ENCODE measurements around the gene UGT2B10. TPM values are rescaled to one million over a fixed set of nuclear protein-coding genes. Genes with fewer than 3 reads are reported as not detected.
A peak's percentile ranks its signal among the peaks of the same experiment; 100 is the strongest.

The UGT2B10 gene
- total and polyA plus RNA-seq, 2 of the 13 experiments (the other 11 are each of a cell fraction or from before 2014, with no cell fraction given), result 107 to 148 TPM

- TF ChIP-seq ZNF513 (CRISPR knock-in tag; conservative IDR thresholded peaks at IDR 0.05) (no peak), ZNF18 (CRISPR knock-in tag; IDR thresholded peaks at IDR 0.05; ENCODE audit: insufficient replicate concordance) (no peak), ZHX2 (IDR thresholded peaks at IDR 0.05; ENCODE audit: low read depth) (no peak), ZHX2 (CRISPR knock-in tag; IDR thresholded peaks at IDR 0.05; ENCODE audit: borderline replicate concordance) (no peak), HMGA1 (CRISPR knock-in tag; conservative IDR thresholded peaks at IDR 0.05) (no peak), CREB1 (IDR thresholded peaks at IDR 0.05) (no peak), CREB1 (CRISPR knock-in tag; IDR thresholded peaks at IDR 0.05) (no peak), JUN (CRISPR knock-in tag; IDR thresholded peaks at IDR 0.05) (no peak), ZBTB3 (CRISPR knock-in tag; IDR thresholded peaks at IDR 0.05; ENCODE audit: borderline replicate concordance, low read depth) (peak; percentile 27; the same call in 1 of the 2 replicates), ZNF234 (CRISPR knock-in tag; conservative IDR thresholded peaks at IDR 0.05) (no peak), NCOA2 (CRISPR knock-in tag; IDR thresholded peaks at IDR 0.05) (peak; percentile 68; the same call in 1 of the 2 replicates), ZNF282 (IDR thresholded peaks at IDR 0.05; ENCODE audit: partially characterized antibody) (no peak), ZNF276 (CRISPR knock-in tag; IDR thresholded peaks at IDR 0.05; ENCODE audit: low read depth) (no peak)
Observed at GRCh38 chr4:68871809-68872642, 56.2 kb downstream of the UGT2B10 start (continued).
